HepG2 (cell line): Measurements from ENCODE around the gene CLEC16A. TPM values are rescaled to one million over a fixed set of nuclear protein-coding genes. Genes with fewer than 3 reads are reported as not detected.

Experiments
- BHLHE40 ChIP-seq: IDR thresholded peaks from 2 replicates; pipeline ENCODE4 v1.6.1; 2011; ENCODE audit warnings: low read length, improper control_type of control experiment
- FOXC1 ChIP-seq: sonication (generic); formaldehyde crosslinking; IDR thresholded peaks from 2 replicates; pipeline ENCODE4 v1.8.0; 2022; ENCODE audit warnings: mild to moderate bottlenecking, missing genetic modification reagents, borderline replicate concordance
- IKZF4 ChIP-seq: sonication (generic); formaldehyde crosslinking; IDR thresholded peaks from 2 replicates; pipeline ENCODE4 v1.5.1; 2020; ENCODE audit warnings: borderline replicate concordance, mild to moderate bottlenecking, low read depth, missing genetic modification reagents; ENCODE audit errors: not compliant biosample characterization
- KDM3A ChIP-seq: IDR thresholded peaks from 2 replicates; pipeline ENCODE4 v1.6.1; 2018; ENCODE audit warnings: low read depth, missing compliant biosample characterization
- MATR3 ChIP-seq: sonication (generic); formaldehyde crosslinking; IDR thresholded peaks from 2 replicates; pipeline ENCODE4 v1.4.0; 2020; ENCODE audit warnings: missing genetic modification reagents
- NRL ChIP-seq: sonication (generic); formaldehyde crosslinking; IDR thresholded peaks from 2 replicates; pipeline ENCODE4 v1.5.0; 2020; ENCODE audit warnings: missing genetic modification reagents, mild to moderate bottlenecking, moderate library complexity, borderline replicate concordance
- POLR2AphosphoS2 ChIP-seq: IDR thresholded peaks from 2 replicates; pipeline ENCODE4 v1.6.1; 2011; ENCODE audit warnings: low read depth, low read length, improper control_type of control experiment
- SNRNP70 ChIP-seq: fragments of 200-400 bp; formaldehyde crosslinking; IDR thresholded peaks from 2 replicates; pipeline ENCODE4 v1.6.1; 2017; ENCODE audit warnings: mild to moderate bottlenecking, low read depth, low read length, moderate library complexity
- SRSF1 ChIP-seq: fragments of 200-400 bp; formaldehyde crosslinking; optimal IDR thresholded peaks from 2 replicates; pipeline ENCODE3; 2017; ENCODE audit warnings: mild to moderate bottlenecking, low read depth, low read length, moderate library complexity
- TOE1 ChIP-seq: sonication (generic); formaldehyde crosslinking; IDR thresholded peaks from 2 replicates; pipeline ENCODE4 v1.4.0; 2020; ENCODE audit warnings: mild to moderate bottlenecking, missing genetic modification reagents
- ZBTB3 ChIP-seq: sonication (generic); formaldehyde crosslinking; IDR thresholded peaks from 2 replicates; pipeline ENCODE4 v1.4.0; 2020; ENCODE audit warnings: low read depth, mild to moderate bottlenecking, moderate library complexity, missing genetic modification reagents, borderline replicate concordance
- ZC3H4 ChIP-seq: sonication (generic); formaldehyde crosslinking; IDR thresholded peaks from 2 replicates; pipeline ENCODE4 v1.4.0; 2020; ENCODE audit warnings: missing genetic modification reagents, borderline replicate concordance
- ZNF3 ChIP-seq: IDR thresholded peaks from 2 replicates; pipeline ENCODE4 v1.7.0; 2017; ENCODE audit warnings: inconsistent platforms
- ZNF460 ChIP-seq: sonication (generic); formaldehyde crosslinking; IDR thresholded peaks from 2 replicates; pipeline ENCODE4 v1.5.1; 2020; ENCODE audit warnings: missing genetic modification reagents, mild to moderate bottlenecking, borderline replicate concordance
- ZNF484 ChIP-seq: sonication (generic); formaldehyde crosslinking; IDR thresholded peaks from 2 replicates; pipeline ENCODE4 v1.5.1; 2020; ENCODE audit warnings: mild to moderate bottlenecking, low read depth, missing genetic modification reagents, borderline replicate concordance
- ZNF724P ChIP-seq: sonication (generic); formaldehyde crosslinking; IDR thresholded peaks from 2 replicates; pipeline ENCODE4 v1.8.0; 2022; ENCODE audit warnings: missing genetic modification reagents, borderline replicate concordance
- ZNF747 ChIP-seq: sonication (generic); formaldehyde crosslinking; IDR thresholded peaks from 2 replicates; pipeline ENCODE4 v1.8.1; 2023; ENCODE audit warnings: missing genetic modification reagents, mild to moderate bottlenecking, borderline replicate concordance
- polyA plus RNA-seq, 8 experiments: library from polyadenylated mRNA; depleted of rRNA in 3 of 8; stranded (reverse) in 7 of 8; unstranded in 1 of 8; fragments of >200 nt; fragmentation: Illumina TruSeq in 4 of 8; extraction: Trizol in 4 of 8; gene quantifications; 2 replicates each; pipeline versions ENCODE4 v1.2.1 to v1.2.3, GENCODE V29; 2011 to 2016; ENCODE audit warnings: low read depth in 4 of 8, missing spikeins in 1 of 8, mixed read lengths in 1 of 8; ENCODE audit not compliant: insufficient read depth in 1 of 8
- total RNA-seq, 5 experiments: library from RNA; depleted of rRNA; stranded (reverse); fragments of >200 nt; fragmentation: Illumina TruSeq; extraction: Trizol; gene quantifications; 2 replicates each; pipeline ENCODE4 v1.2.3, GENCODE V29; 2016; ENCODE audit warnings: low read depth in 1 of 5
- TF ChIP-seq, protein P1 (sequence below): sonication (generic); formaldehyde crosslinking; IDR thresholded peaks from 2 replicates; pipeline ENCODE4 v1.8.0; 2022; ENCODE audit warnings: mild to moderate bottlenecking, missing genetic modification reagents, moderate library complexity
- TF ChIP-seq, protein P2 (sequence below): sonication (generic); formaldehyde crosslinking; IDR thresholded peaks from 2 replicates; pipeline ENCODE4 v1.8.0; 2022; ENCODE audit warnings: low read depth, missing genetic modification reagents
- TF ChIP-seq, protein P3 (sequence below): sonication (generic); formaldehyde crosslinking; IDR thresholded peaks from 2 replicates; pipeline ENCODE4 v1.5.0; 2020; ENCODE audit warnings: mild to moderate bottlenecking, missing genetic modification reagents, borderline replicate concordance

The CLEC16A gene
- total and polyA plus RNA-seq, 2 of the 13 experiments (the other 11 are each of a cell fraction or from before 2014, with no cell fraction given), result 8.5 to 10.3 TPM

DNA sequence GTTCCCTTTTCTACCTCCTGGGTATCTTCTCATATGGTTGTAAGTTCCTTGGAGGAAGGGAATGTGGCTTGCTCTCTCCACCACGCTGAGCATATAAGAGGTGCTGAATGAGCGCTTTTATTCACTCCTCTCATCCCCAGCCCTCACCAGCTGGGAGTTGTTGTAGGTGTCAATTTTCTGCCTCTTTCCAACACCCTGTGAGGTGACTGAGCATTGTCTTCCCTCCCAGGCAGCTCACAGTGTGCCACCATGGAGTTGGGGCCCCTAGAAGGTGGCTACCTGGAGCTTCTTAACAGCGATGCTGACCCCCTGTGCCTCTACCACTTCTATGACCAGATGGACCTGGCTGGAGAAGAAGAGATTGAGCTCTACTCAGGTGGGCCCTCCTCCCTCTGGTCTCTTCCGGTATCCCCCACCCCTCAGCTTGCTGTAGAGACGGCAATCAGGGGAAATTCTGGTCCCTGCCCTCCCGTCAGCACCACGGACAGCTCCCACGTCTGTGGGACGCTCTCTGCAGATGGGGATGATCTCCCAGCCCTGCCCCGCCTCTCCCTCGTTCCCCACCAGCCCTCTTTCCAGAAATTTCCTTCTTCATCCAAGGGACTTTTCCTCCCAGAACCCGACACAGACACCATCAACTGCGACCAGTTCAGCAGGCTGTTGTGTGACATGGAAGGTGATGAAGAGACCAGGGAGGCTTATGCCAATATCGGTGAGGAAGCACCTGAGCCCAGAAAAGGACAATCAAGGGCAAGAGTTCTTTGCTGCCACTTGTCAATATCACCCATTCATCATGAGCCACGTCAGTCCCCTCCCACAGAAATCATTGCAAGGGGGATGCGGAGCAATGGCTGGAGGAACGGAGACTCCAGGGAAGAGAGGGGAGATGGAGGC, 49.1 kb upstream of the CLEC16A start (continued):
- TF ChIP-seq BHLHE40 (no peak), KDM3A (CRISPR knock-in tag) (0 out of 2 replicates have a peak, but pooled peaks have one; percentile 35), ZNF484 (CRISPR knock-in tag) (peak; percentile 77; the same call in 1 of the 2 replicates), SNRNP70 (no peak), MATR3 (no peak), SRSF1 (no peak), POLR2AphosphoS2 (no peak), ZBTB3 (CRISPR knock-in tag) (peak; percentile 57; the same call in 1 of the 2 replicates), ZNF460 (no peak), ZC3H4 (CRISPR knock-in tag) (no peak), FOXC1 (CRISPR knock-in tag) (peak; percentile 73; the same call in 1 of the 2 replicates), IKZF4 (CRISPR knock-in tag) (peak; percentile 94), ZNF747 (CRISPR knock-in tag) (peak; percentile 69; the same call in 1 of the 2 replicates), ZNF3 (CRISPR knock-in tag) (peak; percentile 64; the same call in 1 of the 2 replicates), ZNF724P (CRISPR knock-in tag) (peak; percentile 84; the same call in 1 of the 2 replicates), TOE1 (CRISPR knock-in tag) (peak; percentile 62; the same call in 1 of the 2 replicates), NRL (CRISPR knock-in tag) (peak; percentile 83; the same call in 1 of the 2 replicates)
- TF ChIP-seq, protein P1, sequence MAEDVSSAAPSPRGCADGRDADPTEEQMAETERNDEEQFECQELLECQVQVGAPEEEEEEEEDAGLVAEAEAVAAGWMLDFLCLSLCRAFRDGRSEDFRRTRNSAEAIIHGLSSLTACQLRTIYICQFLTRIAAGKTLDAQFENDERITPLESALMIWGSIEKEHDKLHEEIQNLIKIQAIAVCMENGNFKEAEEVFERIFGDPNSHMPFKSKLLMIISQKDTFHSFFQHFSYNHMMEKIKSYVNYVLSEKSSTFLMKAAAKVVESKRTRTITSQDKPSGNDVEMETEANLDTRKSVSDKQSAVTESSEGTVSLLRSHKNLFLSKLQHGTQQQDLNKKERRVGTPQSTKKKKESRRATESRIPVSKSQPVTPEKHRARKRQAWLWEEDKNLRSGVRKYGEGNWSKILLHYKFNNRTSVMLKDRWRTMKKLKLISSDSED, result no peak
- TF ChIP-seq, protein P2, sequence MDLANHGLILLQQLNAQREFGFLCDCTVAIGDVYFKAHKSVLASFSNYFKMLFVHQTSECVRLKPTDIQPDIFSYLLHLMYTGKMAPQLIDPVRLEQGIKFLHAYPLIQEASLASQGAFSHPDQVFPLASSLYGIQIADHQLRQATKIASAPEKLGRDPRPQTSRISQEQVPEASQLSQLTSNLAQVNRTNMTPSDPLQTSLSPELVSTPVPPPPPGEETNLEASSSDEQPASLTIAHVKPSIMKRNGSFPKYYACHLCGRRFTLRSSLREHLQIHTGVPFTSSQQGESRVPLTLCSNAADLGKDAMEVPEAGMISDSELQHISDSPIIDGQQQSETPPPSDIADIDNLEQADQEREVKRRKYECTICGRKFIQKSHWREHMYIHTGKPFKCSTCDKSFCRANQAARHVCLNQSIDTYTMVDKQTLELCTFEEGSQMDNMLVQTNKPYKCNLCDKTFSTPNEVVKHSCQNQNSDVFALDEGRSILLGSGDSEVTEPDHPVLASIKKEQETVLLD (CRISPR knock-in tag), result peak; percentile 71
- TF ChIP-seq, protein P3, sequence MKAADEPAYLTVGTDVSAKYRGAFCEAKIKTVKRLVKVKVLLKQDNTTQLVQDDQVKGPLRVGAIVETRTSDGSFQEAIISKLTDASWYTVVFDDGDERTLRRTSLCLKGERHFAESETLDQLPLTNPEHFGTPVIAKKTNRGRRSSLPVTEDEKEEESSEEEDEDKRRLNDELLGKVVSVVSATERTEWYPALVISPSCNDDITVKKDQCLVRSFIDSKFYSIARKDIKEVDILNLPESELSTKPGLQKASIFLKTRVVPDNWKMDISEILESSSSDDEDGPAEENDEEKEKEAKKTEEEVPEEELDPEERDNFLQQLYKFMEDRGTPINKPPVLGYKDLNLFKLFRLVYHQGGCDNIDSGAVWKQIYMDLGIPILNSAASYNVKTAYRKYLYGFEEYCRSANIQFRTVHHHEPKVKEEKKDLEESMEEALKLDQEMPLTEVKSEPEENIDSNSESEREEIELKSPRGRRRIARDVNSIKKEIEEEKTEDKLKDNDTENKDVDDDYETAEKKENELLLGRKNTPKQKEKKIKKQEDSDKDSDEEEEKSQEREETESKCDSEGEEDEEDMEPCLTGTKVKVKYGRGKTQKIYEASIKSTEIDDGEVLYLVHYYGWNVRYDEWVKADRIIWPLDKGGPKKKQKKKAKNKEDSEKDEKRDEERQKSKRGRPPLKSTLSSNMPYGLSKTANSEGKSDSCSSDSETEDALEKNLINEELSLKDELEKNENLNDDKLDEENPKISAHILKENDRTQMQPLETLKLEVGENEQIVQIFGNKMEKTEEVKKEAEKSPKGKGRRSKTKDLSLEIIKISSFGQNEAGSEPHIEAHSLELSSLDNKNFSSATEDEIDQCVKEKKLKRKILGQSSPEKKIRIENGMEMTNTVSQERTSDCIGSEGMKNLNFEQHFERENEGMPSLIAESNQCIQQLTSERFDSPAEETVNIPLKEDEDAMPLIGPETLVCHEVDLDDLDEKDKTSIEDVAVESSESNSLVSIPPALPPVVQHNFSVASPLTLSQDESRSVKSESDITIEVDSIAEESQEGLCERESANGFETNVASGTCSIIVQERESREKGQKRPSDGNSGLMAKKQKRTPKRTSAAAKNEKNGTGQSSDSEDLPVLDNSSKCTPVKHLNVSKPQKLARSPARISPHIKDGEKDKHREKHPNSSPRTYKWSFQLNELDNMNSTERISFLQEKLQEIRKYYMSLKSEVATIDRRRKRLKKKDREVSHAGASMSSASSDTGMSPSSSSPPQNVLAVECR, result peak; percentile 59; the same call in 1 of the 2 replicates
